Karpas-422 (cell line): ENCODE results near the gene EYS. TPM values are rescaled to one million over a fixed set of nuclear protein-coding genes. Genes with fewer than 3 reads are reported as not detected.

ENCODE experiments used
- DNase-seq: peaks from one replicate; pipeline ENCODE4 v3.0.0-alpha.2; 2015
- H2AFZ ChIP-seq: fragments of 200-600 bp; sonication (generic); 2 replicates; pipeline ENCODE4 v1.6.1; 2014; ENCODE audit warnings: antibody characterized with exemption, low read length, mixed read lengths
- H3K27ac ChIP-seq: fragments of 200-600 bp; sonication (generic); 2 replicates; pipeline ENCODE4 v1.5.1; 2014; ENCODE audit warnings: mild to moderate bottlenecking, low read length, moderate library complexity
- H3K27me3 ChIP-seq: fragments of 200-600 bp; sonication (generic); 2 replicates; pipeline ENCODE4 v1.6.1; 2014; ENCODE audit warnings: low read length, mixed read lengths
- H3K36me3 ChIP-seq: fragments of 200-600 bp; sonication (generic); 2 replicates; pipeline ENCODE4 v1.6.1; 2014; ENCODE audit warnings: low read length, mixed read lengths; ENCODE audit not compliant: insufficient read depth
- H3K4me1 ChIP-seq: fragments of 200-600 bp; sonication (generic); 2 replicates; pipeline ENCODE4 v1.6.1; 2014; ENCODE audit warnings: mild to moderate bottlenecking, low read length, mixed read lengths
- H3K4me2 ChIP-seq: fragments of 200-600 bp; sonication (generic); 2 replicates; pipeline ENCODE4 v1.6.1; 2014; ENCODE audit warnings: low read length, low read depth, mild to moderate bottlenecking; ENCODE audit not compliant: poor library complexity, severe bottlenecking
- H3K4me3 ChIP-seq: fragments of 200-600 bp; sonication (generic); 2 replicates; pipeline ENCODE4 v1.5.1; 2014; ENCODE audit warnings: mild to moderate bottlenecking, antibody characterized with exemption, low read length, mixed read lengths
- H3K79me2 ChIP-seq: fragments of 200-600 bp; sonication (generic); 2 replicates; pipeline ENCODE4 v1.6.1; 2014; ENCODE audit warnings: mild to moderate bottlenecking, low read length, mixed read lengths
- H3K9ac ChIP-seq: fragments of 200-600 bp; sonication (generic); 2 replicates; pipeline ENCODE4 v1.6.0; 2014; ENCODE audit warnings: low read length
- H3K9me2 ChIP-seq: fragments of 200-600 bp; sonication (generic), shearing (Covaris generic); replicated peaks from 2 replicates; pipeline ENCODE4 v1.6.0; 2014; ENCODE audit warnings: mild to moderate bottlenecking, low read length, moderate library complexity; ENCODE audit not compliant: insufficient read depth
- H3K9me3 ChIP-seq: fragments of 300-700, 200-600 bp; sonication (generic); 2 replicates; pipeline ENCODE4 v1.6.1; 2014; ENCODE audit warnings: low read length, mixed read lengths
- H4K20me1 ChIP-seq: fragments of 200-600 bp; sonication (generic); 2 replicates; pipeline ENCODE4 v1.6.1; 2014; ENCODE audit warnings: mild to moderate bottlenecking, antibody characterized with exemption, low read length, low read depth; ENCODE audit not compliant: insufficient read depth
- total RNA-seq: library from RNA; depleted of rRNA; stranded (reverse); fragments of >200 nt; shearing (Covaris generic); gene quantifications from 2 replicates; pipeline ENCODE4 v1.2.3, GENCODE V29; 2014; ENCODE audit warnings: low replicate concordance

The EYS gene
- total RNA-seq, 1 experiment from 2014 or later = not detected

DNA sequence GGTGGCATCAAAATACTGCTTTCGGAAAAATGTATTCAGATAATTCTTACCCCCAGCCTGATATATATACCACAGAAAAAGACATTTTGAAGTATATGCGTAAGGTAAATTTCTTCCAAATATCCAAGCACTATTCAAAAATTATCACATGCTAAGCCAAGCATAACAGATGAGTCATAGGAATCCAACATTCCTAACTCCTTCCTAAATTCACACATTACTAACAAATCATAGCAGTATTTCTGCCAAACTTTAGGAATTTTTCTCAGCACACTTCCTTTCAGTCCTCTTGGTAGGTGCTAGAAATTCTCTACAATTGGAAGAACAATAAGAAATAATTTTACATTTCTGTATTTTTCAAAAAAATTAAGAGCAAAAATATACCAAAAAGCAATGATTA, 417.5 kb downstream of the EYS start:
- H4K20me1 ChIP-seq = no peaks in the 10 kb centered on the region
- no peak for DNase-seq
- H3K9me2 ChIP-seq = no peaks in the 10 kb centered on the region
- peaks cover 39% of the 10 kb centered on the region for H3K9me3 ChIP-seq
- no peak overlapping the region for H2AFZ ChIP-seq
- no peak overlapping the region for H3K4me3 ChIP-seq
- no peak overlapping the region for H3K27ac ChIP-seq
- H3K9ac ChIP-seq = no peak overlapping the region
- H3K36me3 ChIP-seq = no peaks in the 10 kb centered on the region
- no peaks in the 10 kb centered on the region for H3K79me2 ChIP-seq
- no peak overlapping the region for H3K4me2 ChIP-seq
- no peaks in the 10 kb centered on the region for H3K27me3 ChIP-seq
- H3K4me1 ChIP-seq = no peaks in the 10 kb centered on the region

DNA sequence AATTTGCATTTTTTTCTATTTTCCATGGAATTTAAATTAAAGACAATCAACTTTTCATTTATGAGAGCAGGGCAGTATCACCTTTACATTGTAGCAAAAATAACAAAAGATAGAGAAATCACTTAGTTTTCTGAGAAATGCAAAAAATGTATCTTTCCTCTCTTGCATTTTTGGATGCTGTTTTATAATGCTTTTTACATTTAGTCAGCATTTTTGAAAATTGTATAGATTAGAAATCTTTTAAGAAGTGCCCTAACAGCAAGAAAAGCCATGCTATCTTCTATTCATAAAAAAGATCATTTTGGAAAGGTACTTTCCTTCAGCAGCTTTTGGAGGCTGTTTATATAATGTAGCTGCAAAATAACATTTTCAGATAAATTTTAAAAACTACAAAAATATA, 421.8 kb downstream of the EYS start:
- no peak overlapping the region for H3K27ac ChIP-seq
- no peaks in the 10 kb centered on the region for H3K9me2 ChIP-seq
- no peak overlapping the region for H3K4me2 ChIP-seq
- no peaks in the 10 kb centered on the region for H3K79me2 ChIP-seq
- H3K4me3 ChIP-seq = no peak overlapping the region
- no peaks in the 10 kb centered on the region for H3K36me3 ChIP-seq
- peaks cover 30% of the 10 kb centered on the region for H3K9me3 ChIP-seq
- H3K27me3 ChIP-seq = no peaks in the 10 kb centered on the region
- H2AFZ ChIP-seq = no peak overlapping the region
- H3K9ac ChIP-seq = no peak overlapping the region
- no peaks in the 10 kb centered on the region for H3K4me1 ChIP-seq
- H4K20me1 ChIP-seq = no peaks in the 10 kb centered on the region
- no peak for DNase-seq

GRCh38 chr6:65280060-65280459, 427.0 kb downstream of the EYS start:
- Histone ChIP-seq H3K4me1 (no peaks in the 10 kb centered on the region), H3K4me3 (no peak overlapping the region), H3K36me3 (no peaks in the 10 kb centered on the region)

GRCh38 chr6:65262241-65262640, 444.8 kb downstream of the EYS start:
- Histone ChIP-seq H3K79me2 (no peaks in the 10 kb centered on the region), H2AFZ (no peak overlapping the region), H3K4me3 (no peak overlapping the region), H3K27me3 (no peaks in the 10 kb centered on the region), H4K20me1 (no peaks in the 10 kb centered on the region), H3K9me2 (no peaks in the 10 kb centered on the region), H3K36me3 (no peaks in the 10 kb centered on the region), H3K27ac (no peak overlapping the region), H3K4me2 (no peak overlapping the region), H3K4me1 (no peaks in the 10 kb centered on the region), H3K9me3 (peaks cover 14% of the 10 kb centered on the region; the same call in 1 of the 2 replicates), H3K9ac (no peak overlapping the region)
- no peak for DNase-seq

More at GRCh38 chr6:65280060-65280459, 427.0 kb downstream of the EYS start:
- Histone ChIP-seq H4K20me1 (no peaks in the 10 kb centered on the region), H3K4me2 (no peak overlapping the region), H3K9ac (no peak overlapping the region), H2AFZ (no peak overlapping the region), H3K27me3 (no peaks in the 10 kb centered on the region), H3K27ac (no peak overlapping the region), H3K9me2 (no peaks in the 10 kb centered on the region), H3K79me2 (no peaks in the 10 kb centered on the region), H3K9me3 (peaks cover 28% of the 10 kb centered on the region)
- DNase-seq = no peak

DNA sequence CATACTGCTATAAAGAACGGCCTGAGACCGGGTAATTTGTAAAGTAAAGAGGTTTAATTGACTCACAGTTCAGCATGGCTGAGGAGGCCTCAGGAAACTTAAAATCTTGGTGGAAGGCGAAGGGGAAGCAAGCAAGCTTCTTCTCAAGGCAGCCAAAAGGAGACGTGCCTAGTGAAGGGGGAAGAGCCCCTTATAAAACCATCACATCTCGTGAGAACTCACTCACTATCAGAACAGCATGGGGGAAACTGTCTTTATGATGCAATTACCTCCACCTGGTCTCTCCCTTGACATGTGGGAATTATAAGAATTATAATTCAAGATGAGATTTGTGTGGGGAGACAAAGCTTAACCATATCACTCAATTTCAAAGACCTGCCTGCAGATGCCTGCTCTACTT, 447.0 kb downstream of the EYS start:
- H2AFZ ChIP-seq = no peak overlapping the region
- H3K4me1 ChIP-seq = no peaks in the 10 kb centered on the region
- DNase-seq = no peak
- no peaks in the 10 kb centered on the region for H4K20me1 ChIP-seq
- peaks cover 14% of the 10 kb centered on the region; the same call in 1 of the 2 replicates for H3K9me3 ChIP-seq
- no peak overlapping the region for H3K4me2 ChIP-seq
- H3K79me2 ChIP-seq = no peaks in the 10 kb centered on the region
- no peak overlapping the region for H3K4me3 ChIP-seq
- H3K9me2 ChIP-seq = no peaks in the 10 kb centered on the region
- no peak overlapping the region for H3K27ac ChIP-seq
- no peaks in the 10 kb centered on the region for H3K36me3 ChIP-seq
- no peak overlapping the region for H3K9ac ChIP-seq
- H3K27me3 ChIP-seq = no peaks in the 10 kb centered on the region

DNA sequence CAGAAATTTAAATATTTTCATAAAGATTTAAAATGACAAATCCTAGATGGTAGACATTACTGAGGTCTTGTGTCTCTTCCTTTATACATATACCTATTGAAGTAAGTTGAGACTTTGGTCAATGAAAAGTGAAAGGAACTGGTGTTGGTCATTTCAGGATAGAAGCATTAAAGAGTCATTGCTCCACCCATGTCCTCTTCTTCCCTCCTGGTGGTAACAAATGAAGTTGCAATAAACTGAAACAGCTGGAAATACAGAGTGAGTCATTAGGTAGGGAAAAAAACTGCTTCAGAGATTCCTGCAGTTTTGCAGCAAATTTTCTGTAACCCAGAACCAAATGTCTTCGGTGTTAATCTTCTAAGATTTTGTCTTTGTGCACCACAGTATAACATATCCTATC, 448.0 kb downstream of the EYS start:
- no peaks in the 10 kb centered on the region for H3K27me3 ChIP-seq
- no peak overlapping the region for H3K4me2 ChIP-seq
- H3K9ac ChIP-seq = no peak overlapping the region
- no peaks in the 10 kb centered on the region for H3K79me2 ChIP-seq
- H3K9me2 ChIP-seq = no peaks in the 10 kb centered on the region
- H3K4me1 ChIP-seq = no peaks in the 10 kb centered on the region
- H3K9me3 ChIP-seq = peaks cover 14% of the 10 kb centered on the region; the same call in 1 of the 2 replicates
- H3K4me3 ChIP-seq = no peak overlapping the region
- H3K36me3 ChIP-seq = no peaks in the 10 kb centered on the region
- no peak overlapping the region for H3K27ac ChIP-seq
- DNase-seq = no peak
- H2AFZ ChIP-seq = no peak overlapping the region
- no peaks in the 10 kb centered on the region for H4K20me1 ChIP-seq

DNA sequence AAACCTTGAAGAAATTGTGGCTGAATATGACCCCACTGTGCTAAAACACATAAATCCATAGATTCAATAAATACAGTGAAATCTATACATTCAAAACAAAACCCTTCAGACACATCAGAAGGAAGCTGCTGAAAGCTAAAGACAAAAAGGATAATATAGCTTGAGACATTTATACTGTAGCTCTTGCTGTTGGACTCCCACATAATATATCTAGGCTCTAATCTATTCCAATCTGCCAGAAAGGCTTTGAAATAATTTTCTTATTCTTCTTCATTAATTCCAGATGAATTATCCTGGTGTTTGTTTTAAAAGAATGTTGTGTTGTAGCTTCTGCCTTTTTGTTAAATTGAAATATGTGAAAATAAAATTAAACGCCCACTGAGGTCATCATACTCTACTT, 454.0 kb downstream of the EYS start:
- Histone ChIP-seq H4K20me1 (no peaks in the 10 kb centered on the region), H3K79me2 (no peaks in the 10 kb centered on the region), H3K4me1 (no peaks in the 10 kb centered on the region), H3K9me3 (peaks cover 23% of the 10 kb centered on the region), H3K4me3 (no peak overlapping the region), H3K4me2 (no peak overlapping the region), H3K9ac (no peak overlapping the region), H3K36me3 (no peaks in the 10 kb centered on the region), H3K27ac (no peak overlapping the region), H2AFZ (no peak overlapping the region), H3K9me2 (no peaks in the 10 kb centered on the region), H3K27me3 (no peaks in the 10 kb centered on the region)
- DNase-seq = no peak

DNA sequence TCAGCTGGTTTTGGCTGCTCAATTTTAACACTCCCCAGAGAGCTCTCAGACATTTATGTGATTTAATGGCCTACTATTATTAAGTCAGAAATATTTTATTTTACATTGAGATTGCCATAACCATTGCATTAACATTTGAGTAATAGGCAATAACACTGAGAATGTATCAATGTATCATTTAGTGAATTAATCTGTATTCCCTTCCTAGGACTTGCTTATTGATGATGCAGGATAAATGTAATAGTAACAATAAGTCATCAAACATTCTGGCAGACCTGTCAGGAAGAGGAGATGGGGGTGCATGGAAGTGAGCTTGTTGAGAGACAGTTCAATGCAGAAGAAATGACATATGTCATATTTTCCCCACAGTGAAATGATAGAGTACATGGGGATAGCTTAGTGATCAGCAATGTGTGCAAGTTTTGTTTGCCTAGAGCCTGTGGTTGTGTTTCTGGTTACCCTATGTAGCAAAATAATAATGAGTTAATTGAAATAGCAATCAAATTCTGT, 458.9 kb downstream of the EYS start:
- Histone ChIP-seq H4K20me1 (no peaks in the 10 kb centered on the region), H3K4me3 (no peak overlapping the region), H3K9me2 (no peaks in the 10 kb centered on the region), H3K4me1 (no peaks in the 10 kb centered on the region), H3K9ac (no peak overlapping the region), H3K79me2 (no peaks in the 10 kb centered on the region), H3K9me3 (peaks cover 33% of the 10 kb centered on the region), H3K27me3 (no peaks in the 10 kb centered on the region), H3K27ac (no peak overlapping the region), H3K36me3 (no peaks in the 10 kb centered on the region), H2AFZ (no peak overlapping the region), H3K4me2 (no peak overlapping the region)
- no peak for DNase-seq

GRCh38 chr6:65231616-65232015, 475.4 kb downstream of the EYS start:
- Histone ChIP-seq H3K9me3 (peaks cover 10% of the 10 kb centered on the region; the same call in 1 of the 2 replicates), H3K36me3 (no peaks in the 10 kb centered on the region), H4K20me1 (no peaks in the 10 kb centered on the region), H3K27me3 (no peaks in the 10 kb centered on the region), H2AFZ (no peak overlapping the region), H3K4me1 (no peaks in the 10 kb centered on the region), H3K79me2 (no peaks in the 10 kb centered on the region), H3K9me2 (no peaks in the 10 kb centered on the region), H3K4me3 (no peak overlapping the region), H3K9ac (no peak overlapping the region), H3K4me2 (no peak overlapping the region), H3K27ac (no peak overlapping the region)
- no peak for DNase-seq
